Measurements from ENCODE around the gene RABEPK.

DNA sequence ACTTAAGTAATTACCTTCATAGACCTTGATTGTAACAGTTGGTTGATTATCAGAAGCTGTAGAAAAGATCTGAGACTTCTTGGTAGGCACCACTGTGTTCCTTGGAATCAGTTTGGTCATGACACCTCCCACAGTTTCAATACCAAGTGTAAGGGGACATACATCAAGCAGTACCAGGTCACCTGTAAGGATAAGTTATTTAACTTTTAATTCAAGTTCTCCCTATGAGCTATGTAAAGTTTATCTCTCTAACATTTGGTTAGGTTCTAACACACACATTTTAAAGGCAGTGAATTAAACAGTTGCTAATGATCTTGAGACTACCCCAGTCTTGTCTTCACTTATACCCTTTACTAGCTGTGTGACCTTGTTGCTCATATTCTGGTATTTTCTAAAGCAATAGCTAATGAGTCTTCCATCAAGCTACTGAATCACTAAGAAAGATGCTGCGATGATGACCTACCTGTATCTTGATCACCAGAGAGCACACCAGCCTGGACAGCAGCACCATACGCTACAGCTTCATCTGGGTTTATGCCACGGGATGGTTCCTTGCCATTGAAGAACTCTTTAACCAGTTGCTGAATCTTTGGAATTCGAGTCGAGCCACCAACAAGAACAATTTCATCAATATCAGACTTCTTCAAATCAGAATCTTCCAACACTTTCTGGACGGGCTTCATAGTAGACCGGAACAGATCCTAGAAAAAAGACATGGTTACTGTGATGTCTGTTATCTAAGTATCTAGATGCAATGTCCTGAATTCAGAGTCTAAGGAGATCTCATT is 38.0 kb downstream of the RABEPK start:
- TF ChIP-seq, protein P1, sequence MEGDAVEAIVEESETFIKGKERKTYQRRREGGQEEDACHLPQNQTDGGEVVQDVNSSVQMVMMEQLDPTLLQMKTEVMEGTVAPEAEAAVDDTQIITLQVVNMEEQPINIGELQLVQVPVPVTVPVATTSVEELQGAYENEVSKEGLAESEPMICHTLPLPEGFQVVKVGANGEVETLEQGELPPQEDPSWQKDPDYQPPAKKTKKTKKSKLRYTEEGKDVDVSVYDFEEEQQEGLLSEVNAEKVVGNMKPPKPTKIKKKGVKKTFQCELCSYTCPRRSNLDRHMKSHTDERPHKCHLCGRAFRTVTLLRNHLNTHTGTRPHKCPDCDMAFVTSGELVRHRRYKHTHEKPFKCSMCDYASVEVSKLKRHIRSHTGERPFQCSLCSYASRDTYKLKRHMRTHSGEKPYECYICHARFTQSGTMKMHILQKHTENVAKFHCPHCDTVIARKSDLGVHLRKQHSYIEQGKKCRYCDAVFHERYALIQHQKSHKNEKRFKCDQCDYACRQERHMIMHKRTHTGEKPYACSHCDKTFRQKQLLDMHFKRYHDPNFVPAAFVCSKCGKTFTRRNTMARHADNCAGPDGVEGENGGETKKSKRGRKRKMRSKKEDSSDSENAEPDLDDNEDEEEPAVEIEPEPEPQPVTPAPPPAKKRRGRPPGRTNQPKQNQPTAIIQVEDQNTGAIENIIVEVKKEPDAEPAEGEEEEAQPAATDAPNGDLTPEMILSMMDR (IDR thresholded peaks at IDR 0.05): no peak
- TF ChIP-seq POLR2A (IDR thresholded peaks at IDR 0.05) (no peak), POLR2AphosphoS5 (IDR thresholded peaks at IDR 0.05) (no peak), EP300 (IDR thresholded peaks at IDR 0.05) (no peak)

Data from stomach (tissue), 4 donors.